HepG2 (cell line): ENCODE data around the gene DDX6. TPM values are rescaled to one million over a fixed set of nuclear protein-coding genes. Genes with fewer than 3 reads are reported as not detected.

Source experiments
- CBX5 ChIP-seq: sonication (generic); formaldehyde crosslinking; IDR thresholded peaks from 2 replicates; pipeline ENCODE4 v1.4.0; 2020; ENCODE audit warnings: missing genetic modification reagents, borderline replicate concordance
- CCDC6 ChIP-seq: sonication (generic); formaldehyde crosslinking; IDR thresholded peaks from 2 replicates; pipeline ENCODE4 v1.8.1; 2022; ENCODE audit warnings: mild to moderate bottlenecking, missing genetic modification reagents, moderate library complexity
- ESRRA ChIP-seq: sonication (generic); formaldehyde crosslinking; IDR thresholded peaks from 2 replicates; pipeline ENCODE4 v1.5.1; 2020; ENCODE audit warnings: mild to moderate bottlenecking, low read depth, missing genetic modification reagents
- FOXA3 ChIP-seq: IDR thresholded peaks from 2 replicates; pipeline ENCODE4 v1.6.1; 2016; ENCODE audit warnings: missing genetic modification reagents, missing compliant biosample characterization
- GABPB1 ChIP-seq: IDR thresholded peaks from 2 replicates; pipeline ENCODE4 v1.6.1; 2016; ENCODE audit warnings: mild to moderate bottlenecking, missing genetic modification reagents, moderate library complexity, missing compliant biosample characterization
- KAT7 ChIP-seq: IDR thresholded peaks from 2 replicates; pipeline ENCODE4 v1.6.1; 2018; ENCODE audit warnings: borderline replicate concordance, missing compliant biosample characterization
- KMT2B ChIP-seq: IDR thresholded peaks from 2 replicates; pipeline ENCODE4 v1.6.1; 2016; ENCODE audit warnings: missing genetic modification reagents, missing compliant biosample characterization
- LCORL ChIP-seq, 2 experiments: fragments of 450-650 bp in 1 of 2; sonication (generic) in 1 of 2; formaldehyde crosslinking in 1 of 2; IDR thresholded peaks; 2 replicates each; pipeline versions ENCODE4 v1.5.0 to v1.6.1; 2017 to 2020; ENCODE audit warnings: antibody characterized with exemption in 1 of 2, missing genetic modification reagents in 1 of 2
- NFKB2 ChIP-seq: sonication (generic); formaldehyde crosslinking; IDR thresholded peaks from 2 replicates; pipeline ENCODE4 v1.4.0; 2020; ENCODE audit warnings: missing genetic modification reagents, borderline replicate concordance
- PAX8 ChIP-seq: sonication (generic); formaldehyde crosslinking; IDR thresholded peaks from 2 replicates; pipeline ENCODE4 v1.8.0; 2022; ENCODE audit warnings: mild to moderate bottlenecking, missing genetic modification reagents, borderline replicate concordance
- PHF8 ChIP-seq: sonication (generic); formaldehyde crosslinking; IDR thresholded peaks from 2 replicates; pipeline ENCODE4 v1.5.0; 2020; ENCODE audit warnings: missing genetic modification reagents
- SALL1 ChIP-seq: sonication (generic); formaldehyde crosslinking; IDR thresholded peaks from 2 replicates; pipeline ENCODE4 v1.8.0; 2022; ENCODE audit warnings: mild to moderate bottlenecking, missing genetic modification reagents
- STAG1 ChIP-seq: sonication (generic); formaldehyde crosslinking; IDR thresholded peaks from 2 replicates; pipeline ENCODE4 v1.4.0; 2020; ENCODE audit warnings: missing genetic modification reagents
- THAP11 ChIP-seq: IDR thresholded peaks from 2 replicates; pipeline ENCODE4 v1.6.1; 2016; ENCODE audit warnings: missing biosample characterization, missing genetic modification reagents
- ZBTB7B ChIP-seq: sonication (generic); formaldehyde crosslinking; IDR thresholded peaks from 2 replicates; pipeline ENCODE4 v1.4.0; 2020; ENCODE audit warnings: missing genetic modification reagents
- ZNF17 ChIP-seq: sonication (generic); formaldehyde crosslinking; IDR thresholded peaks from 2 replicates; pipeline ENCODE4 v1.5.0; 2020; ENCODE audit warnings: mild to moderate bottlenecking, missing genetic modification reagents
- ZNF329 ChIP-seq: sonication (generic); formaldehyde crosslinking; IDR thresholded peaks from 2 replicates; pipeline ENCODE4 v1.9.0; 2021; ENCODE audit warnings: low read depth, mild to moderate bottlenecking, missing genetic modification reagents
- ZNF501 ChIP-seq: sonication (generic); formaldehyde crosslinking; IDR thresholded peaks from 2 replicates; pipeline ENCODE4 v1.5.1; 2020; ENCODE audit warnings: mild to moderate bottlenecking, moderate library complexity, missing genetic modification reagents
- ZNF547 ChIP-seq: sonication (generic); formaldehyde crosslinking; IDR thresholded peaks from 2 replicates; pipeline ENCODE4 v1.5.1; 2020; ENCODE audit warnings: mild to moderate bottlenecking, missing genetic modification reagents
- ZNF678 ChIP-seq: sonication (generic); formaldehyde crosslinking; IDR thresholded peaks from 2 replicates; pipeline ENCODE4 v1.4.0; 2020; ENCODE audit warnings: mild to moderate bottlenecking, missing genetic modification reagents
- ZNF709 ChIP-seq: sonication (generic); formaldehyde crosslinking; IDR thresholded peaks from 2 replicates; pipeline ENCODE4 v1.5.0; 2020; ENCODE audit warnings: mild to moderate bottlenecking, missing genetic modification reagents
- ZNF772 ChIP-seq: sonication (generic); formaldehyde crosslinking; IDR thresholded peaks from 2 replicates; pipeline ENCODE4 v1.5.0; 2020; ENCODE audit warnings: mild to moderate bottlenecking, missing genetic modification reagents
- ZNF83 ChIP-seq: sonication (generic); formaldehyde crosslinking; IDR thresholded peaks from 2 replicates; pipeline ENCODE4 v1.4.0; 2020; ENCODE audit warnings: missing genetic modification reagents, mild to moderate bottlenecking, borderline replicate concordance
- ZNF850 ChIP-seq: sonication (generic); formaldehyde crosslinking; conservative IDR thresholded peaks from 2 replicates; pipeline ENCODE4 v1.9.0; 2021; ENCODE audit warnings: mild to moderate bottlenecking, missing genetic modification reagents
- ZNF883 ChIP-seq: sonication (generic); formaldehyde crosslinking; IDR thresholded peaks from 2 replicates; pipeline ENCODE4 v1.5.1; 2020; ENCODE audit warnings: mild to moderate bottlenecking, missing genetic modification reagents; ENCODE audit errors: not compliant biosample characterization
- ZSCAN29 ChIP-seq: sonication (generic); formaldehyde crosslinking; conservative IDR thresholded peaks from 2 replicates; pipeline ENCODE4 v1.4.0; 2020; ENCODE audit warnings: mild to moderate bottlenecking, missing genetic modification reagents
- ZXDC ChIP-seq: sonication (generic); formaldehyde crosslinking; IDR thresholded peaks from 2 replicates; pipeline ENCODE4 v1.5.0; 2020; ENCODE audit warnings: mild to moderate bottlenecking, missing genetic modification reagents
- polyA plus RNA-seq, 8 experiments: library from polyadenylated mRNA; depleted of rRNA in 3 of 8; stranded (reverse) in 7 of 8; unstranded in 1 of 8; fragments of >200 nt; fragmentation: Illumina TruSeq in 4 of 8; extraction: Trizol in 4 of 8; gene quantifications; 2 replicates each; pipeline versions ENCODE4 v1.2.1 to v1.2.3, GENCODE V29; 2011 to 2016; ENCODE audit warnings: low read depth in 4 of 8, missing spikeins in 1 of 8, mixed read lengths in 1 of 8; ENCODE audit not compliant: insufficient read depth in 1 of 8
- total RNA-seq, 5 experiments: library from RNA; depleted of rRNA; stranded (reverse); fragments of >200 nt; fragmentation: Illumina TruSeq; extraction: Trizol; gene quantifications; 2 replicates each; pipeline ENCODE4 v1.2.3, GENCODE V29; 2016; ENCODE audit warnings: low read depth in 1 of 5
- TF ChIP-seq, protein P1 (sequence below): sonication (generic); formaldehyde crosslinking; IDR thresholded peaks from 2 replicates; pipeline ENCODE4 v1.5.0; 2020; ENCODE audit warnings: missing genetic modification reagents

The DDX6 gene
- total and polyA plus RNA-seq, 2 of the 13 experiments (the other 11 are each of a cell fraction or from before 2014, with no cell fraction given) = 20.9 to 59.2 TPM

- 0 out of 2 replicates have a peak, but pooled peaks have one; percentile 64 for TF ChIP-seq LCORL (IDR thresholded peaks at IDR 0.05)
- no peak for TF ChIP-seq LCORL (CRISPR knock-in tag; IDR thresholded peaks at IDR 0.05)
- peak; percentile 30 for TF ChIP-seq STAG1 (CRISPR knock-in tag)
- TF ChIP-seq KMT2B = 0 out of 2 replicates have a peak, but pooled peaks have one; percentile 14
- peak; percentile 58; the same call in 1 of the 2 replicates for TF ChIP-seq ZNF83
- peak; percentile 76; the same call in 1 of the 2 replicates for TF ChIP-seq KAT7 (CRISPR knock-in tag)
- no peak for TF ChIP-seq CBX5 (CRISPR knock-in tag)
- TF ChIP-seq CCDC6 = no peak
- TF ChIP-seq NFKB2 = peak; percentile 63; the same call in 1 of the 2 replicates
- TF ChIP-seq, protein P1, sequence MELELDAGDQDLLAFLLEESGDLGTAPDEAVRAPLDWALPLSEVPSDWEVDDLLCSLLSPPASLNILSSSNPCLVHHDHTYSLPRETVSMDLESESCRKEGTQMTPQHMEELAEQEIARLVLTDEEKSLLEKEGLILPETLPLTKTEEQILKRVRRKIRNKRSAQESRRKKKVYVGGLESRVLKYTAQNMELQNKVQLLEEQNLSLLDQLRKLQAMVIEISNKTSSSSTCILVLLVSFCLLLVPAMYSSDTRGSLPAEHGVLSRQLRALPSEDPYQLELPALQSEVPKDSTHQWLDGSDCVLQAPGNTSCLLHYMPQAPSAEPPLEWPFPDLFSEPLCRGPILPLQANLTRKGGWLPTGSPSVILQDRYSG = no peak
- peak; percentile 14 for TF ChIP-seq ZNF883 (CRISPR knock-in tag)
- peak; percentile 9; the same call in 1 of the 2 replicates for TF ChIP-seq ZNF772 (CRISPR knock-in tag)
- peak; percentile 26; the same call in 1 of the 2 replicates for TF ChIP-seq FOXA3 (CRISPR knock-in tag)
- TF ChIP-seq ZNF329 (CRISPR knock-in tag) = 0 out of 2 replicates have a peak, but pooled peaks have one; percentile 9
- peak; percentile 12; the same call in 1 of the 2 replicates for TF ChIP-seq ZNF709
- TF ChIP-seq THAP11 (CRISPR knock-in tag) = peak; percentile 10; the same call in 1 of the 2 replicates
- TF ChIP-seq ZBTB7B (CRISPR knock-in tag) = peak; percentile 66; the same call in 1 of the 2 replicates
- TF ChIP-seq ZXDC (CRISPR knock-in tag) = 0 out of 2 replicates have a peak, but pooled peaks have one; percentile 35
- TF ChIP-seq PHF8 = peak; percentile 72
- TF ChIP-seq ZNF850 = 0 out of 2 replicates have a peak, but pooled peaks have one; percentile 13
- peak; percentile 60; the same call in 1 of the 2 replicates for TF ChIP-seq ZNF547
- 0 out of 2 replicates have a peak, but pooled peaks have one; percentile 5 for TF ChIP-seq ZNF501
- 0 out of 2 replicates have a peak, but pooled peaks have one; percentile 10 for TF ChIP-seq ESRRA (CRISPR knock-in tag)
- TF ChIP-seq ZNF678 (CRISPR knock-in tag) = peak; percentile 24; the same call in 1 of the 2 replicates
- TF ChIP-seq ZNF17 (CRISPR knock-in tag) = 0 out of 2 replicates have a peak, but pooled peaks have one; percentile 13
- peak; percentile 27 for TF ChIP-seq SALL1 (CRISPR knock-in tag)
- TF ChIP-seq GABPB1 (CRISPR knock-in tag) = peak; percentile 63; the same call in 1 of the 2 replicates
- TF ChIP-seq ZSCAN29 (CRISPR knock-in tag) = no peak
- 0 out of 2 replicates have a peak, but pooled peaks have one; percentile 33 for TF ChIP-seq PAX8
Measured at GRCh38 chr11:118790357-118791110, 430 bp downstream of the DDX6 start (continued).
